K562 (cell line): ENCODE results near the gene SLC22A23. TPM values are rescaled to one million over a fixed set of nuclear protein-coding genes. Genes with fewer than 3 reads are reported as not detected.

ENCODE experiments used
- ATAC-seq: fragments of 200-7000 bp; cut with Tn5 transposase; 3 replicates; pipeline ENCODE4 v1.9.1; 2020; ENCODE audit warnings: moderate library complexity
- BruUV-seq: library from RNA; stranded (reverse); fragments of 400-500 nt; replicated peaks from 2 replicates; lab custom pipeline; 2021; lab: Mats Ljungman, UMichigan
- CTCF ChIA-PET: fragments of 300-600 bp; formaldehyde crosslinking; extraction: SDS; loops from one replicate; lab custom pipeline; 2021; ENCODE audit warnings: low intra/inter-chr PET ratio; lab: Yijun Ruan, JAX
- POLR2A ChIA-PET: fragments of 300-600, 350-650 bp; sonication (Branson Sonifier 250); formaldehyde crosslinking; extraction: SDS; loops from one replicate; lab custom pipeline; 2021; ENCODE audit warnings: antibody characterized with exemption, inconsistent platforms; lab: Yijun Ruan, JAX
- DNase-seq, 4 experiments: peaks; one replicate each; pipeline versions ENCODE4 v3.0.0 to v3.0.0-alpha.2; 2011 to 2018; ENCODE audit warnings: low spot score in 3 of 4, mixed read lengths in 3 of 4; ENCODE audit errors: extremely low read depth in 1 of 4
- FAIRE-seq: peaks from 2 replicates; lab custom pipeline; 2011; peaks lifted over from hg19 to GRCh38; lab: Jason Lieb, UNC
- H2AFZ ChIP-seq: 2 replicates; pipeline ENCODE4 v1.6.0; 2011; ENCODE audit warnings: low read depth, low read length, control low read depth, inconsistent platforms
- H3K27ac ChIP-seq: fragments of 200-600 bp; 3 replicates; pipeline ENCODE4 v1.8.0; 2011; ENCODE audit warnings: low read depth, mild to moderate bottlenecking, control low read depth, inconsistent platforms, low read length, moderate library complexity, mixed read lengths; ENCODE audit errors: extremely low read depth
- H3K27me3 ChIP-seq, 2 experiments: fragments of 300-600 bp in 1 of 2; 2 replicates in 1 of 2; 3 replicates in 1 of 2; pipeline versions ENCODE4 v1.6.0 to v1.8.0; 2011; ENCODE audit warnings: inconsistent platforms in 2 of 2, low read length in 2 of 2, mild to moderate bottlenecking in 1 of 2, mixed read lengths in 1 of 2, moderate library complexity in 1 of 2; ENCODE audit not compliant: control insufficient read depth in 2 of 2, insufficient read depth in 2 of 2
- H3K36me3 ChIP-seq: fragments of 300-600 bp; 3 replicates; pipeline ENCODE4 v1.8.0; 2011; ENCODE audit warnings: mild to moderate bottlenecking, low read length, inconsistent platforms; ENCODE audit not compliant: control insufficient read depth, insufficient read depth
- H3K4me1 ChIP-seq, 2 experiments: fragments of 200-600 bp in 1 of 2; replicated peaks in 1 of 2; 2 replicates in 1 of 2; 3 replicates in 1 of 2; pipeline versions ENCODE4 v1.5.1 to v1.8.0; 2011; ENCODE audit warnings: inconsistent platforms in 2 of 2, low read length in 2 of 2, mild to moderate bottlenecking in 1 of 2, mixed read lengths in 1 of 2, moderate library complexity in 1 of 2; ENCODE audit not compliant: control insufficient read depth in 2 of 2, insufficient read depth in 2 of 2
- H3K4me2 ChIP-seq: 2 replicates; pipeline ENCODE4 v1.6.1; 2011; ENCODE audit warnings: low read length, control low read depth, inconsistent platforms, mixed read lengths; ENCODE audit not compliant: insufficient read depth
- H3K4me3 ChIP-seq: fragments of 200-600 bp; sonication (generic), shearing (Covaris generic); 2 replicates; pipeline ENCODE4 v1.5.1; 2016; ENCODE audit warnings: control low read depth, inconsistent platforms
- H3K79me2 ChIP-seq: fragments of 200-600 bp; 3 replicates; pipeline ENCODE4 v1.8.0; 2011; ENCODE audit warnings: low read length, inconsistent platforms; ENCODE audit not compliant: control insufficient read depth, insufficient read depth
- H3K9ac ChIP-seq, 2 experiments: 2 replicates each; pipeline versions ENCODE4 v1.6.0 to v1.6.1; 2011; ENCODE audit warnings: low read depth in 2 of 2, low read length in 2 of 2, control low read depth in 1 of 2, inconsistent platforms in 1 of 2, mild to moderate bottlenecking in 1 of 2, mixed read lengths in 1 of 2; ENCODE audit not compliant: insufficient read depth in 1 of 2
- H3K9me1 ChIP-seq: one replicate; pipeline ENCODE4 v1.6.0; 2011; ENCODE audit warnings: inconsistent platforms, mild to moderate bottlenecking, low read length, moderate library complexity; ENCODE audit not compliant: control insufficient read depth, insufficient read depth
- H3K9me3 ChIP-seq: replicated peaks from 2 replicates; pipeline ENCODE4 v1.5.1; 2011; ENCODE audit warnings: low read depth, low read length, inconsistent platforms; ENCODE audit not compliant: control insufficient read depth, insufficient read depth
- H4K20me1 ChIP-seq: replicated peaks from 2 replicates; pipeline ENCODE4 v1.6.1; 2011; ENCODE audit warnings: low read length, inconsistent platforms, mixed read lengths; ENCODE audit not compliant: control insufficient read depth, insufficient read depth
- DPF2 ChIP-seq: fragments of 450-650 bp; IDR thresholded peaks from 2 replicates; pipeline ENCODE4 v1.6.1; 2016
- E2F3 ChIP-seq: fragments of 250-450 bp; sonication (Bioruptor Pico); IDR thresholded peaks from 2 replicates; pipeline ENCODE4 v1.4.0; 2020; ENCODE audit warnings: mild to moderate bottlenecking
- KLF10 ChIP-seq: fragments of 250-450 bp; sonication (Bioruptor Pico); IDR thresholded peaks from 2 replicates; pipeline ENCODE4 v1.6.1; 2021; ENCODE audit warnings: matching md5 sums
- RCOR1 ChIP-seq, 2 experiments: IDR thresholded peaks; 2 replicates each; pipeline ENCODE4 v1.6.1; 2012; ENCODE audit warnings: low read depth in 2 of 2, low read length in 2 of 2, borderline replicate concordance in 1 of 2, improper control_type of control experiment in 1 of 2
- RFX1 ChIP-seq: fragments of 450-650 bp; IDR thresholded peaks from 2 replicates; pipeline ENCODE4 v1.6.1; 2016; ENCODE audit warnings: mild to moderate bottlenecking, moderate library complexity
- SRSF7 ChIP-seq: fragments of 200-400 bp; formaldehyde crosslinking; optimal IDR thresholded peaks from 2 replicates; pipeline ENCODE3; 2017; ENCODE audit warnings: mild to moderate bottlenecking, low read depth, low read length
- WGBS: fragments of 100-300 bp; shearing (Covaris generic); methylation state at CpG from one replicate; pipeline ENCODE4 v1.1.6; 2016; ENCODE audit warnings: low coverage, mixed read lengths; ENCODE audit not compliant: insufficient coverage; ENCODE audit errors: missing lambda C conversion rate; 5-methylcytosine and 5-hydroxymethylcytosine counted together
- in situ Hi-C: fragments of 300-500 bp; cut with MboI; formaldehyde crosslinking; loops from 4 replicates; pipeline ENCODE4 v1.15.0; 2018; ENCODE audit warnings: inconsistent platforms, mixed read lengths
- intact Hi-C: fragments of 100-400 bp; cut with micrococcal nuclease; formaldehyde crosslinking; loops from 2 replicates; pipeline ENCODE4 v1.14.2; 2022
- polyA plus RNA-seq, 8 experiments: library from polyadenylated mRNA; depleted of rRNA in 4 of 8; stranded (reverse) in 5 of 8; unstranded in 3 of 8; fragments of >200 nt; fragmentation: Nextera tagmentation in 2 of 8; fragmentation: Illumina TruSeq in 1 of 8; extraction: Ambion mirVana in 2 of 8; extraction: Trizol in 1 of 8; gene quantifications; 2 replicates each; pipeline versions ENCODE4 v1.2.1 to v1.2.3, GENCODE V29; 2011 to 2014; ENCODE audit warnings: inconsistent platforms in 1 of 8, missing spikeins in 1 of 8
- total RNA-seq, 7 experiments: library from RNA; depleted of rRNA in 6 of 7; stranded (reverse); fragments of >200 nt in 6 of 7; fragmentation: Illumina TruSeq in 2 of 7; extraction: Trizol in 2 of 7; gene quantifications; 2 replicates each; pipeline versions ENCODE4 v1.2.1 to v1.2.3, GENCODE V29; 2011 to 2021; ENCODE audit warnings: low replicate concordance in 1 of 7

SLC22A23 gene
- total and polyA plus RNA-seq, 9 of the 15 experiments (the other 6 are each of a cell fraction or from before 2014, with no cell fraction given) = 0.30 to 8.7 (median 2.5) TPM

GRCh38 chr6:3413592-3413991 lies 43.3 kb downstream of the SLC22A23 start:
- FAIRE-seq (no peak), ATAC-seq (no peak), DNase-seq (no peak)
- Histone ChIP-seq H3K27me3 (no peaks in the 10 kb centered on the region), H3K4me3 (no peak overlapping the region), H3K36me3 (no peaks in the 10 kb centered on the region; the same call in 2 of the 3 replicates), H2AFZ (no peak overlapping the region), H3K27ac (no peak overlapping the region), H3K4me2 (no peak overlapping the region), H3K9ac (no peak overlapping the region), H3K9me1 (no peaks in the 10 kb centered on the region), H3K79me2 (no peaks in the 10 kb centered on the region), H3K9me3 (no peaks in the 10 kb centered on the region), H3K4me1 (peaks cover 25 to 36% of the 10 kb centered on the region in 2 experiments), H4K20me1 (no peaks in the 10 kb centered on the region)
- no TSS peak for BruUV-seq
- POLR2A ChIA-PET = interaction anchor here (1.5 kb wide), 1 partner anchor 8 kb away, joined by 8 read pairs; no protein-coding TSS in a partner anchor
- intact Hi-C loops = no loop called here
- no peak for TF ChIP-seq RCOR1 (IDR thresholded peaks at IDR 0.05; ENCODE audit: borderline replicate concordance in 1 of 2, low read depth in 2 of 2, low read length in 2 of 2)
- TF ChIP-seq KLF10 (CRISPR knock-in tag) = no peak
- no peak for TF ChIP-seq SRSF7
- TF ChIP-seq RFX1 = no peak
- TF ChIP-seq E2F3 (CRISPR knock-in tag) = no peak
- no peak for TF ChIP-seq DPF2
- in situ Hi-C loops = no loop called here
- WGBS = 95% methylated on average over 3 of the region's 3 CpGs
- CTCF ChIA-PET = no interaction called here
